Hematopoietic multipotent progenitor cell treated with erythropoietin and hydrocortisone succinate and interleukin-3 and kit ligand, for 17 days (in vitro differentiated cells): ENCODE data around the gene MEGF8.
"Not testable (repeated sequence)": the region's sequence is repeated elsewhere in the genome, so short reads cannot be mapped to it uniquely, and the experiment has no call there.

ENCODE experiments used
- DNase-seq: peaks from one replicate; pipeline ENCODE4 v3.0.0-alpha.2; 2015; ENCODE audit warnings: low spot score

Gene MEGF8

GRCh38 chr19:42309686-42310085, 15.7 kb upstream of the MEGF8 start:
- DNase-seq, result no peak

GRCh38 chr19:42311657-42312056, 13.8 kb upstream of the MEGF8 start:
- DNase-seq, result no peak

- DNase-seq, result no peak
These were observed 13.1 kb upstream of the MEGF8 start for GRCh38 chr19:42312370-42312769.

- no peak for DNase-seq
These were observed 12.2 kb upstream of the MEGF8 start, which contains the start of gene TMEM145 for GRCh38 chr19:42313096-42313839. Gene TMEM145, plus strand, starts transcription at chr19:42313309. Its CDS starts 68 bp downstream, at chr19:42313377.

GRCh38 chr19:42313840-42314755, 11.3 kb upstream of the MEGF8 start:
- DNase-seq, result no peak

- no peak for DNase-seq
These were observed 10.4 kb upstream of the MEGF8 start for GRCh38 chr19:42315024-42315423.

GRCh38 chr19:42316223-42317211, 8.9 kb upstream of the MEGF8 start:
- no peak for DNase-seq

GRCh38 chr19:42317535-42317934, 7.9 kb upstream of the MEGF8 start:
- no peak for DNase-seq

GRCh38 chr19:42322305-42322704, 3.1 kb upstream of the MEGF8 start:
- DNase-seq, result no peak

GRCh38 chr19:42323473-42323851, 2.0 kb upstream of the MEGF8 start:
- no peak for DNase-seq

GRCh38 chr19:42323852-42324654, 1.4 kb upstream of the MEGF8 start:
- no peak for DNase-seq

- DNase-seq, result no peak
These were observed 654 bp upstream of the MEGF8 start for GRCh38 chr19:42324655-42325307.

GRCh38 chr19:42325896-42326771, 699 bp downstream of the MEGF8 start:
- no peak for DNase-seq

GRCh38 chr19:42326969-42327368, 1.5 kb downstream of the MEGF8 start:
- DNase-seq, result no peak

- DNase-seq, result no peak
These were observed 1.9 kb downstream of the MEGF8 start for GRCh38 chr19:42327381-42327780.

- DNase-seq, result no peak
These were observed 2.7 kb downstream of the MEGF8 start for GRCh38 chr19:42328106-42328505.

GRCh38 chr19:42328854-42329253, 3.4 kb downstream of the MEGF8 start:
- no peak for DNase-seq

- no peak for DNase-seq
These were observed 4.8 kb downstream of the MEGF8 start for GRCh38 chr19:42330241-42330711.

GRCh38 chr19:42331333-42331732, 5.9 kb downstream of the MEGF8 start:
- not testable (repeated sequence) for DNase-seq
